Colonic mucosa (tissue), 4 donors: ENCODE data around the gene DNAH9. TPM values are rescaled to one million over a fixed set of nuclear protein-coding genes. Genes with fewer than 3 reads are reported as not detected.

Experiments used
- DNase-seq: peaks from one replicate; pipeline ENCODE4 v3.0.0-alpha.2; 2020
- H3K27ac ChIP-seq: fragments of 200-600 bp; one replicate; pipeline ENCODE4 v1.8.0; 2021
- H3K27me3 ChIP-seq: fragments of 200-600 bp; one replicate; pipeline ENCODE4 v1.8.0; 2021
- H3K36me3 ChIP-seq: fragments of 200-600 bp; one replicate; pipeline ENCODE4 v1.8.0; 2021
- H3K4me1 ChIP-seq: fragments of 200-600 bp; one replicate; pipeline ENCODE4 v1.8.0; 2021; ENCODE audit warnings: mild to moderate bottlenecking
- H3K4me3 ChIP-seq: fragments of 200-600 bp; one replicate; pipeline ENCODE4 v1.8.0; 2021
- H3K9ac ChIP-seq, 2 donors: one replicate each; pipeline ENCODE4 v1.7.0; 2013; ENCODE audit warnings: control low read depth in 2 of 2, low read depth in 2 of 2, low read length in 2 of 2
- H3K9me3 ChIP-seq: fragments of 200-600 bp; one replicate; pipeline ENCODE4 v1.8.0; 2021
- intact Hi-C: fragments of 100-400 bp; cut with DNase I; formaldehyde crosslinking; loops from one replicate; pipeline ENCODE4 v1.14.1; 2022
- total RNA-seq, 2 donors: library from RNA; stranded (reverse); fragmentation: NEBNext Ultra II Directional in 1 of 2; extraction: Animal tissue kit (Norgen Biotek cat#: 25700) in 1 of 2; gene quantifications; one replicate each; pipeline ENCODE4 v1.2.1, GENCODE V29; 2021
- TF ChIP-seq, protein P1 (sequence below): fragments of 200-600 bp; IDR thresholded peaks from one replicate; pipeline ENCODE4 v1.8.0; 2022; ENCODE audit warnings: antibody characterized with exemption, mild to moderate bottlenecking
- donor health status: healthy.
- donor health status: DM: no; HTN: no; CAD: no.
- donor health status: DM: no; HTN: no; CAD: no.

The DNAH9 gene
- total RNA-seq, 2 donors from 2014 or later: 0.40 to 0.69 TPM

DNA sequence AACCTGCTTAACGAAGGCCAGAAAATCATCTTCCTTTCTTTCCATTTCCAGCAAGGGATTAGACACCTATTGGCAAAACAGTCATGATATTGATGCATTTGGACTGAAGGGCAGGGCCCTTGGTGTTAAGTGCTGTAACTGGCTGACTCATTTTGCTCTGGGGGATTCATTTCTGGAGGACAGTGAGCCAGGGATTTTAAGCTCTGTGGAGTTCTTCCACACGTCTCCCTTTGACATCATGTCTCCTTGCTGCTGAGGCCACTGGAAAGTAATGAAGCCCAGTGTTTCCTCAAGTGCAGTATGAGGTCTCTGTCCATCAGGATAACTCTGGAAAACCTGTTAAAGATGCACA is 42.2 kb downstream of the DNAH9 start:
- no peak overlapping the region for H3K27ac ChIP-seq
- H3K27me3 ChIP-seq: no peaks in the 10 kb centered on the region
- H3K9ac ChIP-seq: no peak overlapping the region
- DNase-seq: no peak
- no peak overlapping the region for H3K4me3 ChIP-seq
- intact Hi-C loops: loop anchor here (5.0 kb wide), 1 partner anchor 763 kb away; no protein-coding TSS in a partner anchor
- TF ChIP-seq, protein P1, sequence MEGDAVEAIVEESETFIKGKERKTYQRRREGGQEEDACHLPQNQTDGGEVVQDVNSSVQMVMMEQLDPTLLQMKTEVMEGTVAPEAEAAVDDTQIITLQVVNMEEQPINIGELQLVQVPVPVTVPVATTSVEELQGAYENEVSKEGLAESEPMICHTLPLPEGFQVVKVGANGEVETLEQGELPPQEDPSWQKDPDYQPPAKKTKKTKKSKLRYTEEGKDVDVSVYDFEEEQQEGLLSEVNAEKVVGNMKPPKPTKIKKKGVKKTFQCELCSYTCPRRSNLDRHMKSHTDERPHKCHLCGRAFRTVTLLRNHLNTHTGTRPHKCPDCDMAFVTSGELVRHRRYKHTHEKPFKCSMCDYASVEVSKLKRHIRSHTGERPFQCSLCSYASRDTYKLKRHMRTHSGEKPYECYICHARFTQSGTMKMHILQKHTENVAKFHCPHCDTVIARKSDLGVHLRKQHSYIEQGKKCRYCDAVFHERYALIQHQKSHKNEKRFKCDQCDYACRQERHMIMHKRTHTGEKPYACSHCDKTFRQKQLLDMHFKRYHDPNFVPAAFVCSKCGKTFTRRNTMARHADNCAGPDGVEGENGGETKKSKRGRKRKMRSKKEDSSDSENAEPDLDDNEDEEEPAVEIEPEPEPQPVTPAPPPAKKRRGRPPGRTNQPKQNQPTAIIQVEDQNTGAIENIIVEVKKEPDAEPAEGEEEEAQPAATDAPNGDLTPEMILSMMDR: no peak
- no peaks in the 10 kb centered on the region for H3K9me3 ChIP-seq
- H3K4me1 ChIP-seq: peaks cover 3% of the 10 kb centered on the region
- H3K36me3 ChIP-seq: no peaks in the 10 kb centered on the region

DNA sequence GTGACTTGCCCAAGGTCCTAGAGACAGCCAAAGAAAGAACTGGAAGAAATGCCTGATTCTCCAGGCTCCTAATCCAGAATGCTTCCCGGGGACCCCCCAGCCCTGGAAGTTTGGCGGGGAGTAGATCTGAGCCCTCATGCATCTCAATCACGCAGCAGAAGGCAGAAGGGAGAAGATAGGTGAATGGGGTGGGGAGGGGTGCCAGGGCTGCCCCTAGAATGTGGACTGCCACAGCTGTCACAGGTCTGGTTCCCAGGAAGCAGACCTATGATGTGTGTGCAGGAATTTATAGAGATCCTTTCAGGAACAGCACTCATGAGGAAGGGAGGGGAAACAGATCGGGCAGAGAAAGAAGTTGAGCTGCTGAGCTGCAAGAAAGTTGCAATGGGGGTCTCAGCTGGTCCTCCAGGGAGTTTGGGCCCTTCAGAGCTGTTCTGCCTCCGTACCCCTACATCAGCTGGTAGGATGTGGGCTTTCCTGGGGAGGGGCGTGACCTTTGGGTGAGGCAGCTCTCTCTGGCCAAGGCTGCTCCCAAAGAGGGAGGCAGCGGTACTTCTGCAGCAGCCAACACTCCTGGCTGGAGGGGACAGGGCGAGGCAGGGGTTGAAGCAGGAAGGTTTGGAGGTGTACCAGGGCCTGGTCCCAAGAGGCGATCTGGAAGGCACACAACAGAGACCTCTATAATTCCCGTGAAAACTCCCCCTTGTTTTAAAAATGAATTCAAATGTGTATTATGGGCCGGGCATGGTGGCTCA is 43.4 kb downstream of the DNAH9 start:
- intact Hi-C loops: loop anchor here (5.0 kb wide), 1 partner anchor 764 kb away; no protein-coding TSS in a partner anchor
- Histone ChIP-seq H3K27ac (no peak overlapping the region), H3K4me3 (no peak overlapping the region), H3K36me3 (no peaks in the 10 kb centered on the region), H3K4me1 (peaks cover 3% of the 10 kb centered on the region), H3K27me3 (no peaks in the 10 kb centered on the region), H3K9ac (no peak overlapping the region), H3K9me3 (no peaks in the 10 kb centered on the region)
- TF ChIP-seq, protein P1: no peak
- no peak for DNase-seq

DNA sequence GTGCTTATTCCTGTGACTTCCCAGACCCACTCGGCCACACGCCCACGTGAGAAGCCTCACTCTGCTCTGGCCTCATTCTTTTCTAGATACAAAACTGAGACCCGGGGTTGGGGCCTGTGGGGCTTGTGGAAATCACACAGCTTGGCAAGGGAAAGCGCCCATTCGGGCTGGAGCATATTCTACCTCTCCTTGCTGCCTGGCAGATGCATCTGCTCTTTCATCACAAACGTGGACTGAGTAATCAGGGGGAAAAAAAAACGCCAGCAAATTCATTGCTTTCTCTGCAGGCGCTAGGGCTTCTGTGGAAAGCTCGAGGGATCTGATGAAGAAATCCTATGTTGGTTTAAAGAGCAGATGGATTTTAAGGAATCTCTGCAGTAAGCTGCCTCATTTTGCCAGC is 44.4 kb downstream of the DNAH9 start:
- H3K9me3 ChIP-seq: no peaks in the 10 kb centered on the region
- H3K36me3 ChIP-seq: no peaks in the 10 kb centered on the region
- H3K9ac ChIP-seq: no peak overlapping the region
- TF ChIP-seq, protein P1: no peak
- no peak overlapping the region for H3K4me3 ChIP-seq
- H3K27me3 ChIP-seq: no peaks in the 10 kb centered on the region
- no peak overlapping the region for H3K27ac ChIP-seq
- intact Hi-C loops: loop anchor here (5.0 kb wide), 1 partner anchor 765 kb away; no protein-coding TSS in a partner anchor
- peaks cover 3% of the 10 kb centered on the region for H3K4me1 ChIP-seq
- DNase-seq: no peak

DNA sequence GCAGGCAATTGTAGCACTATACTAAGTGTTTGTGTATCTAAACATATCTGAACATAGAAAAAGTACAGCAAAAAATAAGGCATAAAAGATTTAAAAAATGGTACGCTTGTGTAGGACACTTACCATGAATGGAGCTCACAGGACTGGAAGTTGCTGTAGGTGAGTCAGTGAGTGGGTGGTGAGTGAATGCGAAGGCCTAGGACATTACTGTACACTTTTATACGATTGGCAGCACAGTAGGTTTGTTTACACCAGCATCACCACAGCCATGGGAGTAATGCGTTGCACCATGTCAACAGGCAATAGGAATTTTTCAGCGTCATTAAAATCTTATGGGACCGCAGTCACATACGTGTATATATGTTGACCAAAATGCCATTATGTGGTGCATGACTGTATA is 45.6 kb downstream of the DNAH9 start:
- TF ChIP-seq, protein P1: no peak
- no peaks in the 10 kb centered on the region for H3K27me3 ChIP-seq
- no peak overlapping the region for H3K4me3 ChIP-seq
- no peaks in the 10 kb centered on the region for H3K9me3 ChIP-seq
- no peak overlapping the region for H3K27ac ChIP-seq
- intact Hi-C loops: loop anchor here (5.0 kb wide), 1 partner anchor 767 kb away; no protein-coding TSS in a partner anchor
- H3K9ac ChIP-seq: no peak overlapping the region
- DNase-seq: no peak
- H3K4me1 ChIP-seq: peaks cover 3% of the 10 kb centered on the region
- no peaks in the 10 kb centered on the region for H3K36me3 ChIP-seq

DNA sequence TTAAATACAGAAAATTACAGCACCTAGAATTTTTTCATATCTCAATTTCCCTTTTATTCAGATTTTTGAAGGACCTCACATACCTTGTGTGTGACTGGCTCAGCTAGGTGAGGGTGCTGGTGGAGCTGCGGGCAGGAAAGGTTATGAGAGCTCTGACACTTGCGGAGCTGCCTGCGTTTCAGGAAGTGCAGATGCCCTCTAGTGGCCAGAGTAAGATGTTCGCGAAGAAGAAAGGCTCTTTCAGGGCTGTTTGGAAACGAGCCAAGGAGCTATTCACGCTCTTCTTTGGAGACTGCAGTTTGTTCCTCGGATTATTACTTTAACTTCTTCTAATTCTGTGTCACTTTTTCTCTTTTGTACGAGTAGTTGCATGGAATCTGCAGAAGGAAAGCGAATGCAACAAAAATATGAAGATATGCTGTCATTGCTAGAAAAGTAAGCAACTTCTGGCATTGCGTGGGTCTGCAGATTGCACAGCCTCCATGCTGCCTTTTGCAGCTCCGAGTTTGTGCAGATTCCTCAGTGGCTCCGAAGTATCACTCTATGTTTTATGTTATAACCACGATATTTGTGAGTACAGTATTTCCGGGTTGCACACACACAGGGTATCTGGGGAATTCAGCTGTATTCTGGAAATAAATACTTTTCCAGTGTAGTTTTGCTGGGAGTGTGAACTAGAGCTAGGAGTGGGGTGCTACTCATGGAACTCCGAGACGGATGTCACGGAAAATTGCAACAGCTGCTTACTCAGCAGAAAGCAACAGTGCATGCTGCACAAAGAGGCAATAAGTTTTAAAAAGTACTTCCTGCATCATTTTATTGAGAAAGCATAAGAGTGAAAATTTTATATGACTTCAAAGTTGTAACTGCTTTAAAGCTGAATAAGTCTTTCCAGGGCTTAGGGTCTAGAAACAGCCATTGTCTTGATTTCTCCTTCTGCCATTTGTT is 46.3 kb downstream of the DNAH9 start:
- Histone ChIP-seq H3K27ac (no peak overlapping the region), H3K4me3 (no peak overlapping the region), H3K27me3 (no peaks in the 10 kb centered on the region), H3K9me3 (no peaks in the 10 kb centered on the region), H3K4me1 (peaks cover 3% of the 10 kb centered on the region), H3K9ac (no peak overlapping the region), H3K36me3 (no peaks in the 10 kb centered on the region)
- peak; percentile 81 for DNase-seq
- intact Hi-C loops: loop anchor here (5.0 kb wide), 1 partner anchor 767 kb away; no protein-coding TSS in a partner anchor
- TF ChIP-seq, protein P1: peak; percentile 68
